Mesothelial cell of epicardium (in vitro differentiated cells): ENCODE results near the gene EEA1. TPM values are rescaled to one million over a fixed set of nuclear protein-coding genes. Genes with fewer than 3 reads are reported as not detected.

ENCODE experiments used
- DNase-seq, 2 experiments: peaks; one replicate each; pipeline ENCODE4 v3.0.0; 2021; ENCODE audit warnings: low spot score in 2 of 2; ENCODE audit not compliant: unreplicated experiment in 2 of 2
- H3K27ac Mint-ChIP-seq: 2 replicates; pipeline ENCODE4 v1.8.0; 2021; ENCODE audit warnings: mixed read lengths
- H3K27me3 Mint-ChIP-seq: 2 replicates; pipeline ENCODE4 v1.8.0; 2021; ENCODE audit warnings: low read depth, mixed read lengths
- H3K36me3 Mint-ChIP-seq: 2 replicates; pipeline ENCODE4 v1.8.0; 2021; ENCODE audit warnings: mixed read lengths
- H3K4me1 Mint-ChIP-seq: 2 replicates; pipeline ENCODE4 v1.8.0; 2021; ENCODE audit warnings: mixed read lengths
- H3K4me3 Mint-ChIP-seq: 2 replicates; pipeline ENCODE4 v1.8.0; 2021; ENCODE audit warnings: mild to moderate bottlenecking, moderate library complexity, mixed read lengths
- H3K9me3 Mint-ChIP-seq: 2 replicates; pipeline ENCODE4 v1.8.0; 2021; ENCODE audit warnings: mixed read lengths
- total RNA-seq: library from RNA; stranded (reverse); gene quantifications from 3 replicates; pipeline ENCODE4 v1.2.1, GENCODE V29; 2021
- TF ChIP-seq, protein P1 (sequence below): fragments of 200-600 bp; sonication (generic); IDR thresholded peaks from one replicate; pipeline ENCODE4 v1.5.0; 2021; ENCODE audit warnings: antibody characterized with exemption; ENCODE audit not compliant: unreplicated experiment

Gene EEA1
- total RNA-seq, 1 donor from 2014 or later = 28.3 TPM

DNA sequence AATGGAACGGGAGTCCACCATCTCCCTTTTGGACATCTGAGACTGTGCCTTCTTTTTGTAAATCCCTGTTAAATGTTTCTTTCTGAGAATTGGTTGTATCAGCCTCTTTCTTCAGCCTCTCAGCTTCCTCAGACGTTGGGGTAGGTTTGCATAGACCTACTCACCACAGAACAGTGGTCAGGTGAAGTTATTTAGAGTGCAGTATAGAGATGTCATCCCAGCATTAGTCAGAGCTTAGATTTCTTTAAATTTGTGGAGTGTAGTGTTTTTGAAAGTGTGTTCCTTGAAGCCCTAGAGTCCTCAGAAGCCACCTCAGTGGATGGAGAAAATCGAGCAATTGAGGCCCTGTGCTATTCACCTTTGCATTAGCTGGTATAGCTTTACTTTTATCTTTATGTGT, 8.9 kb upstream of the EEA1 start:
- no peak overlapping the region for H3K4me3 Mint-ChIP-seq
- H3K4me1 Mint-ChIP-seq = peaks cover 18% of the 10 kb centered on the region
- no peaks in the 10 kb centered on the region for H3K36me3 Mint-ChIP-seq
- no peak overlapping the region for H3K27ac Mint-ChIP-seq
- TF ChIP-seq, protein P1, sequence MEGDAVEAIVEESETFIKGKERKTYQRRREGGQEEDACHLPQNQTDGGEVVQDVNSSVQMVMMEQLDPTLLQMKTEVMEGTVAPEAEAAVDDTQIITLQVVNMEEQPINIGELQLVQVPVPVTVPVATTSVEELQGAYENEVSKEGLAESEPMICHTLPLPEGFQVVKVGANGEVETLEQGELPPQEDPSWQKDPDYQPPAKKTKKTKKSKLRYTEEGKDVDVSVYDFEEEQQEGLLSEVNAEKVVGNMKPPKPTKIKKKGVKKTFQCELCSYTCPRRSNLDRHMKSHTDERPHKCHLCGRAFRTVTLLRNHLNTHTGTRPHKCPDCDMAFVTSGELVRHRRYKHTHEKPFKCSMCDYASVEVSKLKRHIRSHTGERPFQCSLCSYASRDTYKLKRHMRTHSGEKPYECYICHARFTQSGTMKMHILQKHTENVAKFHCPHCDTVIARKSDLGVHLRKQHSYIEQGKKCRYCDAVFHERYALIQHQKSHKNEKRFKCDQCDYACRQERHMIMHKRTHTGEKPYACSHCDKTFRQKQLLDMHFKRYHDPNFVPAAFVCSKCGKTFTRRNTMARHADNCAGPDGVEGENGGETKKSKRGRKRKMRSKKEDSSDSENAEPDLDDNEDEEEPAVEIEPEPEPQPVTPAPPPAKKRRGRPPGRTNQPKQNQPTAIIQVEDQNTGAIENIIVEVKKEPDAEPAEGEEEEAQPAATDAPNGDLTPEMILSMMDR = no peak
- no peaks in the 10 kb centered on the region for H3K27me3 Mint-ChIP-seq
- no peak for DNase-seq
- no peaks in the 10 kb centered on the region for H3K9me3 Mint-ChIP-seq

DNA sequence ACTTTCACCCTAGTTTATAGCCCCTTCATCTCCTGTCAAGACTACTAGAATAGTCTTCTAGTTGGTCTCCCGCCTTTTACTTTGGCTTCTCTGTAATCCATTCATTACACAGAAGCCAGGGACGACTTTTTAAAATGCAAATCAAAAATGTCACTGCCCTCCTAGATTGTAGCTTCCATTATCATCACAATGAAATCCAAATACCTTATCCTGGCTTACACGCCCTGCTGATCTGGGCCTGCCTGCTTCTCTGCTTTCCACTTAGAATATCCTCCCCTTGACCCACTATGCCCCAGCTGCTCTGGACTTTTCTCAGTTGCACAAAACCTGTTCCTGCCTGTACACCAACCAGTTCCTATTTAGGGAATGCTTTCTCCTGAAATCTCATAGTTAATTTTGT, 4.5 kb upstream of the EEA1 start:
- no peaks in the 10 kb centered on the region for H3K27me3 Mint-ChIP-seq
- peaks cover 26% of the 10 kb centered on the region for H3K4me1 Mint-ChIP-seq
- no peak for DNase-seq
- H3K4me3 Mint-ChIP-seq = no peak overlapping the region
- H3K27ac Mint-ChIP-seq = no peak overlapping the region
- H3K36me3 Mint-ChIP-seq = no peaks in the 10 kb centered on the region
- TF ChIP-seq, protein P1 = no peak
- no peaks in the 10 kb centered on the region for H3K9me3 Mint-ChIP-seq

DNA sequence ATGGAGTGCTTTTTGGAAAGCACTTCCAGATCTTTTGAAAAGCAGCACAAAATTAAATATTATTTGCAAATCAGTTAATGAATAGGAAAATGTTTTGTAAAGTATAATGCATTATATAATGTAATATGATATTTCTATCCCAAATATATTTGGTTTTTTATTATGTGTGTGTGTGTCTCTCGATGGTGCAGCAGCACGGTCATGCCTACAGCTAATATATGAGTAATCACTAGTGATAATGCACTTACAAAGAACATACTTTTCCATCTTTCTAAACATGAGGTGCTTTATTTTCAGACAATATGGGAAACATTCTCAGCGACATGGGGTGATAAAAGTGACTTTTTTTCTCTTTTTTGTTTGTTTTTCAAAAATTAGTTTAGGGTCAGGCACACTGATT, 1.3 kb upstream of the EEA1 start:
- peak overlapping the region; percentile 99 for H3K27ac Mint-ChIP-seq

DNA sequence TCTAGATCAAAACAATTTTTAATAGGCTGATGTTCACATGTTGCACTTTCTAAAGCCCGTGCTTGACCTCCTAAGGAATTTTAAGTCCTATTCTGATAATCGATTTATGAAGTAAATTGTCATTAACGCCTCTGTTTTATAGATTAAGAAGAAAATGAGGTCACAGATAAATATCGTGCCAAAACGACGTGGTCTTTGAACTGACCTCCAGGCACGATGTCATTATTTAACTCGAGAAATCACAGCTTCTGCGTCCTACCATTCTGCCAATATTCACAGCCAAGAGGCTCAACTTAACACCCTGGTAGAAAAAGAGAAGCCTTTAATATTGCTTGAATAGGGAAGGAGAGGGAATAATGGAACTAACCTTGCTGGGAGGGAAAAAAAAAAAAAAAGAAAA, 888 bp upstream of the EEA1 start:
- peak overlapping the region; percentile 99 for H3K27ac Mint-ChIP-seq
- no peaks in the 10 kb centered on the region for H3K9me3 Mint-ChIP-seq
- peaks cover 40% of the 10 kb centered on the region for H3K4me1 Mint-ChIP-seq
- H3K27me3 Mint-ChIP-seq = no peaks in the 10 kb centered on the region
- no peaks in the 10 kb centered on the region for H3K36me3 Mint-ChIP-seq
- TF ChIP-seq, protein P1 = no peak
- peak overlapping the region; percentile 77 for H3K4me3 Mint-ChIP-seq
- DNase-seq = no peak

More for the DNA sequence above, 1.3 kb upstream of the EEA1 start:
- Mint-ChIP-seq H3K27me3 (no peaks in the 10 kb centered on the region), H3K36me3 (no peaks in the 10 kb centered on the region), H3K4me3 (peak overlapping the region; percentile 77), H3K4me1 (peaks cover 40% of the 10 kb centered on the region), H3K9me3 (no peaks in the 10 kb centered on the region)
- TF ChIP-seq, protein P1 = no peak
- no peak for DNase-seq

DNA sequence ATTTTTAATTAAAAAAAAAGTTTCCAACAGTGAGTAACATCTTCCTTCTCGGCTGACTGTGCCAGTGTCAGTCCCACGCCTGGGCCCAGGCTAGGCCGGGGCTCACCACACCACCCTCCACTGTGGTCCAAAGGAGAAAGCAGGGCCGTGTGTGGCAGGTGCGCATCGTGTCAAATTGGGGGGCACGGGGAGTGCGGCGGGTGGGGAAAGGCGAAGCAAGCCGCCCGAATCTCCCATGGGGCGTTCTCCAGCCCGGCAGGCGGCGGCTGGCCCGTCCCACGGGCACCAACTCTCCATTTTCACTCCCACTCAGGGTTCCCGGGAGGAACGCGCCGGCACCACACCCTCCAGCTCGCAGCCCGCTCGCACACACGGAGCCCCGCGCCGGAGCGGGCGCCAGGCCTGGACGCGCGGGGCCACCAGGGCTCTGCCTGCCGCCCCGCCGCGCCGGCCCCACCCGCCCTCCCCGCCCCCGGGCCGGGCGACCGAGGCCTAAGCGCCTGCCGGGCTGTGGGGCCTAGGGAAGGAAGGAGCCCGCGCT, 604 bp downstream of the EEA1 start:
- peaks cover 38% of the 10 kb centered on the region for H3K4me1 Mint-ChIP-seq
- peak overlapping the region; percentile 89 for H3K27ac Mint-ChIP-seq
- TF ChIP-seq, protein P1 = no peak
- peaks cover under 1% of the 10 kb centered on the region for H3K36me3 Mint-ChIP-seq
- H3K27me3 Mint-ChIP-seq = no peaks in the 10 kb centered on the region
- peak overlapping the region; percentile 77 for H3K4me3 Mint-ChIP-seq
- H3K9me3 Mint-ChIP-seq = no peaks in the 10 kb centered on the region
- DNase-seq = no peak
